HCT116 (cell line): ENCODE data around the gene C1orf50. TPM values are rescaled to one million over a fixed set of nuclear protein-coding genes. Genes with fewer than 3 reads are reported as not detected.

Experiments used
- ATAC-seq: fragments of 200-7000 bp; cut with Tn5 transposase; 2 replicates; pipeline ENCODE4 v1.9.1; 2020; ENCODE audit warnings: mild to moderate bottlenecking, moderate library complexity
- BruUV-seq: library from RNA; stranded (reverse); fragments of 400-500 nt; replicated peaks from 2 replicates; lab custom pipeline; 2021; lab: Mats Ljungman, UMichigan
- CTCF ChIA-PET: fragments of 300-600 bp; sonication (Branson Sonifier 250); formaldehyde crosslinking; loops from one replicate; lab custom pipeline; 2021; ENCODE audit warnings: antibody characterized with exemption; lab: Charles Lee
- POLR2A ChIA-PET: fragments of 300-600, 350-600 bp; sonication (Branson Sonifier 250); formaldehyde crosslinking; loops from one replicate; lab custom pipeline; 2021; ENCODE audit warnings: antibody characterized with exemption; lab: Charles Lee
- RAD21 ChIA-PET, 2 experiments: fragments of 300-600 bp; sonication (Branson Sonifier 250); formaldehyde crosslinking; loops; one replicate each; lab custom pipeline; 2023; ENCODE audit warnings: low total read pairs in 2 of 2; ENCODE audit not compliant: uncharacterized antibody in 2 of 2, unreplicated experiment in 2 of 2, low non-redundant PET in 1 of 2; lab: Charles Lee
- DNase-seq: peaks from one replicate; pipeline ENCODE4 v3.0.0-alpha.2; 2010; ENCODE audit warnings: low read depth, low spot score
- H2AFZ ChIP-seq: fragments of 200-600 bp; shearing (Covaris generic), sonication (generic); 2 replicates; pipeline ENCODE4 v1.6.1; 2017; ENCODE audit warnings: low read depth, mixed run types, mixed read lengths, antibody characterized with exemption, low read length; ENCODE audit not compliant: poor library complexity, severe bottlenecking
- H3K27ac ChIP-seq: 2 replicates; pipeline ENCODE4 v1.5.1; 2012; ENCODE audit warnings: low read depth, low read length
- H3K27me3 ChIP-seq: fragments of 200-600 bp; sonication (generic); 2 replicates; pipeline ENCODE4 v1.6.1; 2016; ENCODE audit warnings: mixed run types, low read length, mixed read lengths; ENCODE audit not compliant: insufficient read depth
- H3K36me3 ChIP-seq, 2 experiments: fragments of 200-500 bp in 1 of 2; fragments of 200-600 bp in 1 of 2; sonication (Bioruptor generic) in 1 of 2; sonication (generic) in 1 of 2; 2 replicates each; pipeline versions ENCODE4 v1.5.1 to v1.6.1; 2014 to 2016; ENCODE audit warnings: low read length in 2 of 2, inconsistent platforms in 1 of 2, mixed read lengths in 1 of 2, mixed run types in 1 of 2; ENCODE audit not compliant: insufficient read depth in 2 of 2, control insufficient read depth in 1 of 2
- H3K4me1 ChIP-seq, 2 experiments: fragments of 200-600 bp in 1 of 2; sonication (generic) in 1 of 2; 2 replicates each; pipeline versions ENCODE4 v1.5.1 to v1.6.1; 2012 to 2017; ENCODE audit warnings: low read length in 2 of 2, inconsistent platforms in 1 of 2, mild to moderate bottlenecking in 1 of 2, mixed read lengths in 1 of 2, mixed run types in 1 of 2, moderate library complexity in 1 of 2; ENCODE audit not compliant: insufficient read depth in 2 of 2, control insufficient read depth in 1 of 2
- H3K4me2 ChIP-seq: fragments of 200-600 bp; sonication (generic); 2 replicates; pipeline ENCODE4 v1.6.1; 2017; ENCODE audit warnings: mixed run types, low read length, mixed read lengths
- H3K4me3 ChIP-seq, 2 experiments: fragments of 200-600 bp in 1 of 2; sonication (generic) in 1 of 2; replicated peaks in 1 of 2; 2 replicates each; pipeline ENCODE4 v1.5.1; 2011 to 2016; ENCODE audit warnings: low read length in 2 of 2, control low read depth in 1 of 2, low read depth in 1 of 2, mild to moderate bottlenecking in 1 of 2, mixed read lengths in 1 of 2, mixed run types in 1 of 2
- H3K79me2 ChIP-seq: fragments of 200-600 bp; sonication (generic); 2 replicates; pipeline ENCODE4 v1.6.1; 2017; ENCODE audit warnings: mild to moderate bottlenecking, mixed run types, low read length, moderate library complexity, mixed read lengths; ENCODE audit not compliant: insufficient read depth
- H3K9ac ChIP-seq: fragments of 200-600 bp; sonication (generic); 2 replicates; pipeline ENCODE4 v1.6.1; 2016; ENCODE audit warnings: low read length, mixed read lengths
- H3K9me2 ChIP-seq: fragments of 200-600 bp; sonication (generic), shearing (Covaris generic); 2 replicates; pipeline ENCODE4 v1.6.1; 2017; ENCODE audit warnings: mixed run types, mild to moderate bottlenecking, moderate library complexity; ENCODE audit not compliant: insufficient read depth
- H3K9me3 ChIP-seq, 2 experiments: fragments of 200-500 bp in 1 of 2; fragments of 200-600 bp in 1 of 2; sonication (Bioruptor generic) in 1 of 2; sonication (generic) in 1 of 2; 2 replicates each; pipeline ENCODE4 v1.6.1; 2014 to 2017; ENCODE audit warnings: low read length in 2 of 2, mixed read lengths in 2 of 2, inconsistent platforms in 1 of 2, low read depth in 1 of 2, mild to moderate bottlenecking in 1 of 2, mixed run types in 1 of 2, moderate library complexity in 1 of 2; ENCODE audit not compliant: control insufficient read depth in 1 of 2, insufficient read depth in 1 of 2
- H4K20me1 ChIP-seq: fragments of 200-600 bp; sonication (generic), shearing (Covaris generic); 2 replicates; pipeline ENCODE4 v1.6.1; 2017; ENCODE audit warnings: mixed run types, mild to moderate bottlenecking, moderate library complexity; ENCODE audit not compliant: insufficient read depth
- CEBPB ChIP-seq: IDR thresholded peaks from 2 replicates; pipeline ENCODE4 v1.6.1; 2012; ENCODE audit warnings: low read depth
- ELF1 ChIP-seq: IDR thresholded peaks from 2 replicates; pipeline ENCODE4 v1.6.1; 2012; ENCODE audit warnings: low read depth, borderline replicate concordance
- EZH2 ChIP-seq: fragments of 200-600 bp; sonication (generic); IDR thresholded peaks from 2 replicates; pipeline ENCODE4 v1.6.1; 2017; ENCODE audit warnings: antibody characterized with exemption, mixed run types
- EZH2phosphoT487 ChIP-seq: fragments of 200-600 bp; IDR thresholded peaks from 2 replicates; pipeline ENCODE4 v1.6.1; 2018; ENCODE audit warnings: antibody characterized with exemption, borderline replicate concordance
- FOSL1 ChIP-seq: IDR thresholded peaks from 2 replicates; pipeline ENCODE4 v1.6.1; 2012; ENCODE audit warnings: low read depth
- JUND ChIP-seq: IDR thresholded peaks from 2 replicates; pipeline ENCODE4 v1.6.1; 2012
- POLR2A ChIP-seq: IDR thresholded peaks from 2 replicates; pipeline ENCODE4 v1.7.0; 2011; ENCODE audit warnings: borderline replicate concordance; ENCODE audit not compliant: insufficient read depth, insufficient read length; ENCODE audit errors: extremely low read depth
- RAD21 ChIP-seq: IDR thresholded peaks from 2 replicates; pipeline ENCODE4 v1.6.1; 2012; ENCODE audit warnings: low read depth, mild to moderate bottlenecking
- SIN3A ChIP-seq: IDR thresholded peaks from 2 replicates; pipeline ENCODE4 v1.6.1; 2012; ENCODE audit warnings: low read depth
- ZFX ChIP-seq: fragments of 450-650 bp; IDR thresholded peaks from 2 replicates; pipeline ENCODE4 v1.6.1; 2017
- ZNF274 ChIP-seq: fragments of 200-500 bp; sonication (Bioruptor generic); IDR thresholded peaks from 2 replicates; pipeline ENCODE4 v1.6.1; 2014; ENCODE audit warnings: mild to moderate bottlenecking, low read depth, low read length, inconsistent platforms
- intact Hi-C: fragments of 100-400 bp; cut with micrococcal nuclease; formaldehyde crosslinking; loops from 2 replicates; pipeline ENCODE4 v1.10.0; 2022
- total RNA-seq: library from RNA; stranded (reverse); gene quantifications from one replicate; pipeline ENCODE4 v1.2.1, GENCODE V29; 2021; ENCODE audit not compliant: unreplicated experiment
- TF ChIP-seq, protein P1 (sequence below): IDR thresholded peaks from 2 replicates; pipeline ENCODE4 v1.6.1; 2012
- TF ChIP-seq, protein P2 (sequence below): IDR thresholded peaks from 2 replicates; pipeline ENCODE4 v1.6.1; 2012; ENCODE audit warnings: low read depth
- TF ChIP-seq, protein P3 (sequence below): IDR thresholded peaks from 2 replicates; pipeline ENCODE4 v1.6.1; 2012
- TF ChIP-seq, protein P4 (sequence below): IDR thresholded peaks from 2 replicates; pipeline ENCODE4 v1.6.1; 2011; ENCODE audit warnings: mild to moderate bottlenecking, low read length, moderate library complexity; ENCODE audit not compliant: insufficient replicate concordance; ENCODE audit errors: extremely low read depth
- TF ChIP-seq, protein P5 (sequence below), 3 experiments: fragments of 200-600 bp in 1 of 3; sonication (generic) in 1 of 3; IDR thresholded peaks in 2 of 3; conservative IDR thresholded peaks in 1 of 3; 2 replicates each; pipeline ENCODE4 v1.5.1; 2012 to 2017; ENCODE audit warnings: low read depth in 2 of 3, low read length in 2 of 3, antibody characterized with exemption in 1 of 3, borderline replicate concordance in 1 of 3, control low read depth in 1 of 3, mild to moderate bottlenecking in 1 of 3, mixed read lengths in 1 of 3, mixed run types in 1 of 3, moderate library complexity in 1 of 3; ENCODE audit not compliant: insufficient read depth in 1 of 3

The C1orf50 gene
- total RNA-seq, 1 experiment from 2014 or later, result 5.8 TPM

DNA sequence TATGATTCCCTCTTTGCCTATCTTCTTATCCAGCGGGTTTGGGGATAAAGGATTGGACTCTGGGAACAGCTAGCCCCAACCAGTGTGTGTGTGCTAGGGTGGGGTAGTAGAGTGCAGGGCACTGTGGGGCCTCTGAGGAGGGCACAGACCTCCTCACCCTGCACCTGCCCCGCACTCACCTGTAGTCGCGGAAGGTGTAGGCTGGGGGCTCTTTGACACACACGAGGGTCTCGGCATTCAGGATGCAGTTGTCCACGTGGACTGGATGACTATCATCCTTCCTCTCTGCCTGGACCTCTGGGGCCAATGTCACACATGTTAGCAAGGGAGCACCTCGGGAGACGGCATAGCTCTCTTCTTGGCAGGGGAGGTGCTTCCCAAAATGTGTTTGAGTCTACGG, 19.0 kb upstream of the C1orf50 start:
- no peak overlapping the region for H3K9ac ChIP-seq
- ChIA-PET POLR2A (no interaction called here), CTCF (interaction anchor here (2.8 kb wide), 1 partner anchor 170 kb away, joined by 12 read pairs; no protein-coding TSS in a partner anchor), RAD21 (no interaction called here)
- no TSS peak for BruUV-seq
- intact Hi-C loops, result no loop called here
- peaks cover 5 to 20% of the 10 kb centered on the region in 2 experiments; a peak in 3 of 4 replicates for H3K36me3 ChIP-seq
- H3K4me1 ChIP-seq, result no peaks in the 10 kb centered on the region
- ATAC-seq (no peak), DNase-seq (no peak)
- no peaks in the 10 kb centered on the region for H3K27me3 ChIP-seq
- H3K9me2 ChIP-seq, result no peaks in the 10 kb centered on the region
- no peaks in the 10 kb centered on the region for H3K9me3 ChIP-seq
- H4K20me1 ChIP-seq, result no peaks in the 10 kb centered on the region
- no peak overlapping the region for H3K27ac ChIP-seq
- no peak overlapping the region for H3K4me2 ChIP-seq
- TF ChIP-seq SIN3A (no peak), CEBPB (no peak), RAD21 (no peak), JUND (no peak), POLR2A (no peak), ELF1 (no peak), EZH2phosphoT487 (no peak), FOSL1 (no peak), ZFX (no peak), EZH2 (no peak), ZNF274 (no peak)
- TF ChIP-seq, protein P1, sequence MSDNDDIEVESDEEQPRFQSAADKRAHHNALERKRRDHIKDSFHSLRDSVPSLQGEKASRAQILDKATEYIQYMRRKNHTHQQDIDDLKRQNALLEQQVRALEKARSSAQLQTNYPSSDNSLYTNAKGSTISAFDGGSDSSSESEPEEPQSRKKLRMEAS, result no peak
- TF ChIP-seq, protein P2, sequence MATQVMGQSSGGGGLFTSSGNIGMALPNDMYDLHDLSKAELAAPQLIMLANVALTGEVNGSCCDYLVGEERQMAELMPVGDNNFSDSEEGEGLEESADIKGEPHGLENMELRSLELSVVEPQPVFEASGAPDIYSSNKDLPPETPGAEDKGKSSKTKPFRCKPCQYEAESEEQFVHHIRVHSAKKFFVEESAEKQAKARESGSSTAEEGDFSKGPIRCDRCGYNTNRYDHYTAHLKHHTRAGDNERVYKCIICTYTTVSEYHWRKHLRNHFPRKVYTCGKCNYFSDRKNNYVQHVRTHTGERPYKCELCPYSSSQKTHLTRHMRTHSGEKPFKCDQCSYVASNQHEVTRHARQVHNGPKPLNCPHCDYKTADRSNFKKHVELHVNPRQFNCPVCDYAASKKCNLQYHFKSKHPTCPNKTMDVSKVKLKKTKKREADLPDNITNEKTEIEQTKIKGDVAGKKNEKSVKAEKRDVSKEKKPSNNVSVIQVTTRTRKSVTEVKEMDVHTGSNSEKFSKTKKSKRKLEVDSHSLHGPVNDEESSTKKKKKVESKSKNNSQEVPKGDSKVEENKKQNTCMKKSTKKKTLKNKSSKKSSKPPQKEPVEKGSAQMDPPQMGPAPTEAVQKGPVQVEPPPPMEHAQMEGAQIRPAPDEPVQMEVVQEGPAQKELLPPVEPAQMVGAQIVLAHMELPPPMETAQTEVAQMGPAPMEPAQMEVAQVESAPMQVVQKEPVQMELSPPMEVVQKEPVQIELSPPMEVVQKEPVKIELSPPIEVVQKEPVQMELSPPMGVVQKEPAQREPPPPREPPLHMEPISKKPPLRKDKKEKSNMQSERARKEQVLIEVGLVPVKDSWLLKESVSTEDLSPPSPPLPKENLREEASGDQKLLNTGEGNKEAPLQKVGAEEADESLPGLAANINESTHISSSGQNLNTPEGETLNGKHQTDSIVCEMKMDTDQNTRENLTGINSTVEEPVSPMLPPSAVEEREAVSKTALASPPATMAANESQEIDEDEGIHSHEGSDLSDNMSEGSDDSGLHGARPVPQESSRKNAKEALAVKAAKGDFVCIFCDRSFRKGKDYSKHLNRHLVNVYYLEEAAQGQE, result no peak
- TF ChIP-seq, protein P3, sequence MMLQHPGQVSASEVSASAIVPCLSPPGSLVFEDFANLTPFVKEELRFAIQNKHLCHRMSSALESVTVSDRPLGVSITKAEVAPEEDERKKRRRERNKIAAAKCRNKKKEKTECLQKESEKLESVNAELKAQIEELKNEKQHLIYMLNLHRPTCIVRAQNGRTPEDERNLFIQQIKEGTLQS, result no peak
- TF ChIP-seq, protein P4, sequence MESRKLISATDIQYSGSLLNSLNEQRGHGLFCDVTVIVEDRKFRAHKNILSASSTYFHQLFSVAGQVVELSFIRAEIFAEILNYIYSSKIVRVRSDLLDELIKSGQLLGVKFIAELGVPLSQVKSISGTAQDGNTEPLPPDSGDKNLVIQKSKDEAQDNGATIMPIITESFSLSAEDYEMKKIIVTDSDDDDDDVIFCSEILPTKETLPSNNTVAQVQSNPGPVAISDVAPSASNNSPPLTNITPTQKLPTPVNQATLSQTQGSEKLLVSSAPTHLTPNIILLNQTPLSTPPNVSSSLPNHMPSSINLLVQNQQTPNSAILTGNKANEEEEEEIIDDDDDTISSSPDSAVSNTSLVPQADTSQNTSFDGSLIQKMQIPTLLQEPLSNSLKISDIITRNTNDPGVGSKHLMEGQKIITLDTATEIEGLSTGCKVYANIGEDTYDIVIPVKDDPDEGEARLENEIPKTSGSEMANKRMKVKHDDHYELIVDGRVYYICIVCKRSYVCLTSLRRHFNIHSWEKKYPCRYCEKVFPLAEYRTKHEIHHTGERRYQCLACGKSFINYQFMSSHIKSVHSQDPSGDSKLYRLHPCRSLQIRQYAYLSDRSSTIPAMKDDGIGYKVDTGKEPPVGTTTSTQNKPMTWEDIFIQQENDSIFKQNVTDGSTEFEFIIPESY, result no peak
- TF ChIP-seq, protein P5, sequence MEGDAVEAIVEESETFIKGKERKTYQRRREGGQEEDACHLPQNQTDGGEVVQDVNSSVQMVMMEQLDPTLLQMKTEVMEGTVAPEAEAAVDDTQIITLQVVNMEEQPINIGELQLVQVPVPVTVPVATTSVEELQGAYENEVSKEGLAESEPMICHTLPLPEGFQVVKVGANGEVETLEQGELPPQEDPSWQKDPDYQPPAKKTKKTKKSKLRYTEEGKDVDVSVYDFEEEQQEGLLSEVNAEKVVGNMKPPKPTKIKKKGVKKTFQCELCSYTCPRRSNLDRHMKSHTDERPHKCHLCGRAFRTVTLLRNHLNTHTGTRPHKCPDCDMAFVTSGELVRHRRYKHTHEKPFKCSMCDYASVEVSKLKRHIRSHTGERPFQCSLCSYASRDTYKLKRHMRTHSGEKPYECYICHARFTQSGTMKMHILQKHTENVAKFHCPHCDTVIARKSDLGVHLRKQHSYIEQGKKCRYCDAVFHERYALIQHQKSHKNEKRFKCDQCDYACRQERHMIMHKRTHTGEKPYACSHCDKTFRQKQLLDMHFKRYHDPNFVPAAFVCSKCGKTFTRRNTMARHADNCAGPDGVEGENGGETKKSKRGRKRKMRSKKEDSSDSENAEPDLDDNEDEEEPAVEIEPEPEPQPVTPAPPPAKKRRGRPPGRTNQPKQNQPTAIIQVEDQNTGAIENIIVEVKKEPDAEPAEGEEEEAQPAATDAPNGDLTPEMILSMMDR (IDR thresholded peaks at IDR 0.05 in 2 of 3, conservative IDR thresholded peaks at IDR 0.05 in 1 of 3; ENCODE audit: borderline replicate concordance in 1 of 3, insufficient read depth in 1 of 3, low read depth in 2 of 3, low read length in 2 of 3), result no peak
- no peak overlapping the region for H2AFZ ChIP-seq
- no peak overlapping the region for H3K4me3 ChIP-seq
- H3K79me2 ChIP-seq, result no peaks in the 10 kb centered on the region
